Measurements from ENCODE around the gene HRH2.
"Not testable (repeated sequence)": the region's sequence is repeated elsewhere in the genome, so short reads cannot be mapped to it uniquely, and the experiment has no call there.

Gene HRH2

GRCh38 chr5:175741556-175741955 lies 83.7 kb downstream of the HRH2 start:
- no peak for DNase-seq (ENCODE audit: low spot score)

- no peak for DNase-seq (ENCODE audit: low spot score)
Measured at GRCh38 chr5:175742290-175742994, 84.6 kb downstream of the HRH2 start.

GRCh38 chr5:175743676-175744210 lies 85.9 kb downstream of the HRH2 start:
- DNase-seq (ENCODE audit: low spot score) = no peak

GRCh38 chr5:175745210-175745609 lies 87.3 kb downstream of the HRH2 start:
- no peak for DNase-seq (ENCODE audit: low spot score)

GRCh38 chr5:175746851-175747250 lies 89.0 kb downstream of the HRH2 start:
- no peak for DNase-seq (ENCODE audit: low spot score)

- no peak for DNase-seq (ENCODE audit: low spot score)
Measured at GRCh38 chr5:175747539-175748060, 89.7 kb downstream of the HRH2 start.

- DNase-seq (ENCODE audit: low spot score) = no peak
Measured at GRCh38 chr5:175748650-175749049, 90.8 kb downstream of the HRH2 start.

- no peak for DNase-seq (ENCODE audit: low spot score)
Measured at GRCh38 chr5:175749591-175749990, 91.7 kb downstream of the HRH2 start.

- DNase-seq (ENCODE audit: low spot score) = no peak
Measured at GRCh38 chr5:175750511-175750931, 92.7 kb downstream of the HRH2 start.

GRCh38 chr5:175751369-175751768 lies 93.5 kb downstream of the HRH2 start:
- no peak for DNase-seq (ENCODE audit: low spot score)

GRCh38 chr5:175752826-175753535 lies 95.1 kb downstream of the HRH2 start:
- DNase-seq (ENCODE audit: low spot score) = no peak

- DNase-seq (ENCODE audit: low spot score) = no peak
Measured at GRCh38 chr5:175753536-175754402, 95.9 kb downstream of the HRH2 start.

- not testable (repeated sequence) for DNase-seq (ENCODE audit: low spot score)
Measured at GRCh38 chr5:175759991-175760390, 102.1 kb downstream of the HRH2 start.
